NCI-H446 treated with DMSO at 0.1 percent for 48 hours (cell line): ENCODE measurements around the gene GRIP1.

Source experiments
- DNase-seq: peaks from one replicate; lab custom pipeline; 2025; lab: John Stamatoyannopoulos, UW

Gene GRIP1

GRCh38 chr12:66692170-66692569 lies 13.3 kb upstream of the GRIP1 start:
- DNase-seq, result no peak

GRCh38 chr12:66688846-66689439 lies 10.1 kb upstream of the GRIP1 start:
- no peak for DNase-seq

- DNase-seq, result no peak
Observed at GRCh38 chr12:66684222-66684621, 5.3 kb upstream of the GRIP1 start.

- DNase-seq, result no peak
Observed at GRCh38 chr12:66683822-66684221, 4.9 kb upstream of the GRIP1 start.

- no peak for DNase-seq
Observed at GRCh38 chr12:66683073-66683472, 4.2 kb upstream of the GRIP1 start.

DNA sequence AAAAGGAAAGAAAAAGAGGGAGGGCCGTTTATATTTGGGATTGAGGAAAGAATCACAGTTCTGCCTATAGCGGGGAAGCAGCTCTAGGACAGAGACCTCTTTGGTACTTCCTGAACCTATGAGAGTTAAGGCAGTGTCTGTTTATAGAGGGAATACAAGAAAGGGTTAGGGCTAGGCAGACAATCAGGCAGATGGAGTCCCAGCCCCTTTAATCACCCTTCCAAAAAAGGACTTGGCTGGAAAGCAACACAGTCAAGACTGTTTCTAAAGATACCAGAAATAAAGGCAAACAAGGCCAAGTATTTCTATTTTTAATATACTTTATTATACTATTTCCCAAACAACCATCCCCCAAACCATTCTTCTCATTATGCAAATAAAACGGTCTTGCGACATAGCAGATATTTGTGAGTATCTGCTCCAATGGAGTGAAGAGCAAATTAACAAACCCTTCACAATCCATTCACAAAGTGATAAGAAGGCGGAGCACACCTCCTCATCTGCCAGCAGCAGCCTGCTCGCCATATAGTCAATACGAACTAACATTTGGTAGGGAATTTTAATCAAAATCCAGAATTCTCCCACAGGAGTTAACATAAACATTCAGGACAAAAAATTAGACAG lies 697 bp upstream of the GRIP1 start:
- DNase-seq, result peak; percentile 80

DNA sequence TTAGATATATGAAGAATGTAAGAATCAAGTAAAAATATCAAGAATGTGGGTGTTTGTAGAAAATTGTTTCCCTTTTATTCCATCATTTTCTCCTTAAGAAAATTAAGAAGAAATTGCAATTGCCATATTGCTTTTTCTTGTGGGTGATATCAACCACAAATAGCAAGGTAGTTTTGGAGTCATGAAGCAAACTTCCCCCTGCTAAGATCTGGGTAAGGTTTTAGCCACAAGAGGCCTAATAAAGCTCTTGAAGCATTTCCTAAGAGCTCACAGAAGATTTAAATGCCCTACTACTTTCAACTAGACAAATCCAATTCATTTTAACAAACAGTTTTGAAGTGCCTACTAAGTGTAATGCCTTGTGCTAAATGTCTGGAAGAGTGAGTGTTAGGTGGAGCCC lies 2.6 kb downstream of the GRIP1 start:
- no peak for DNase-seq

DNA sequence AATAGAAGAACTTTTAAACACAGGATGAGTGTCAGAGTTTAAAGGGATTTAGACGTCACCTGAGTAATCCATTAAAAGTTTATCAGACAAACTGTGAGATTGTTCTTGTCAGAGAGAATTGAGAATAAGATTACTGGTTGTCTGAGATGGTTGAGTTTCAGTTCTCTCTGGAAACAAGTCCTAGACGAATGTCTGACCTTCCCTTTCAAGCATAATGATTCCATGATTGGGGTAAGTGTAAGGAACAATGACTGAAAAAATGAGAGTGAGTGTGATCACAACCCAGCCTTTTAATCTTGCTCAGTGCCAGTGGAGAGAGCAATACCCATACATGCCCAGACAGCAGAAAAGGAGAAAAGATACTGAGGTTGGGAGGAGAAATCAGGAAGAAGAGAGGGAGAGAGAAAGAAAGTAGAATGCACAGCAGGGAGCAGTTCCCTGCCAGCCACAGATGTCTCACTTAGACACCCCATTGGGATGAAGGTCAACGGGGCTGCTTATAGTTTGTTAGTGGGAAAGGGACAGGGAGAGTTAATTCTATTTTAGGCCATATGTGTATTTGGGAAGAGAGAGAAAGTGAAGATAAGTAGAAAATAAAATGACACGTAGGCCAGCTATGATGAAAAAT lies 4.3 kb downstream of the GRIP1 start:
- DNase-seq, result no peak

DNA sequence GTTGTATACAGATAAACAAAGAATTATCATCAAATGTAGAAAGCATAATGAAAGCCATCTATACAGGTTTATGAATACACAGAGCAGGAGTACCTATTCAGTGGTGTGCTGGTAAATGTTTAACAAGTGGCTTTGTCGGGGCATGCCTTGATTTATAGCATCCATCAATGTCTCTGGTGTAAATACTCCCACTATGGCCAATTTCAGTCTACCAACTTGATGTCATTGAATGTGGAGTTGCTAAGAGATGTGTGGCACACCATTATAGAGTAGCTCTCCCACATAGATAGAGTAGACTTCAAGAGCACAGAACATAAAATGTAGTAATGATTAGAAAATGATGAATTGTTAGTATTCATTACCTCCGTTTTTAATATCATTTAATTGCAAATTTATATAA lies 9.3 kb downstream of the GRIP1 start:
- DNase-seq, result no peak

GRCh38 chr12:66668311-66668710 lies 10.6 kb downstream of the GRIP1 start:
- DNase-seq, result peak; percentile 54

DNA sequence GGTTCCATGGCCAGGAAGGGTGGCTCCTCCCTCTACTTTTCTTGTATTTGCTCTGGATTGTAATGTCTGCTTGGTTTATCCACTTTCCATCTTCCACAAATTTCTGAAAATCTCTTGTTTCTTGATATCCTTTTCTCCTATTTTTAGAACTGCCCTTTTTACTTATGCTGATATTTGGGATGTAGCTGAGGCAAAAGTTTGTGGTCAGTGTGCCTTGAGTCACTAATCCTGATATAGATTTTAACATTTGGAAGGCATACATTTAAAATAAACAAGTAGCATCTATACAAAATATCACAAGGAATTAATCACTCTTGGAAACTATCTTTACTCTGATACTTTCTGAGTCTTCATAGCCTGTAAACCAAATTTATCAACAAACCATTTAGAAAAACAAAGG lies 11.0 kb downstream of the GRIP1 start:
- DNase-seq, result no peak

GRCh38 chr12:66666481-66666880 lies 12.4 kb downstream of the GRIP1 start:
- DNase-seq, result no peak

DNA sequence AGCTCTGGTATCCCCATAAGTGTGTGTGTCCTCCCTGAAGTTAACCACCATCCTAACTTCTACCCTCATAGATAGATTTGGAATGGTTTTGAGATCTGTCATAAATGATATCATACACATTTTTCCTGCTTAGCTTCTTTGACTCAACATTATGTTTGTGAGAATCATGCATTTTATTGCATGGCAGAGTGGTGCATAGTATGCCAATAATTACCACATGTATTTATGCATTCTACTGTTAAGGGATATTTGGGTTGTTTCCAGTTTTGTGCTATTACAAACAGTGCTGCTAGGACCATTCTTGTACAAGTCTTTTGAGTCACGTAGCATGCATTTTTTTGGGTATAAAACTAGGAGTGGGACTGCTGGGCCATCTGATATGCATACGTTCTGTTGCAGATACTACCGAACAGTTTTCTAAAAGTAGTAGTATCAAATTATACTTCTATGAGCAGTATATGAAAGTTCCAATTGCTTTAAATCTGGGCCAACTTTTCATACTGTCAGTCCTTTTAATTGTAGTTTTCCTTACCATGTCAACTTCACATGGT lies 13.4 kb downstream of the GRIP1 start:
- no peak for DNase-seq

- DNase-seq, result no peak
Observed at GRCh38 chr12:66664076-66664475, 14.8 kb downstream of the GRIP1 start.

DNA sequence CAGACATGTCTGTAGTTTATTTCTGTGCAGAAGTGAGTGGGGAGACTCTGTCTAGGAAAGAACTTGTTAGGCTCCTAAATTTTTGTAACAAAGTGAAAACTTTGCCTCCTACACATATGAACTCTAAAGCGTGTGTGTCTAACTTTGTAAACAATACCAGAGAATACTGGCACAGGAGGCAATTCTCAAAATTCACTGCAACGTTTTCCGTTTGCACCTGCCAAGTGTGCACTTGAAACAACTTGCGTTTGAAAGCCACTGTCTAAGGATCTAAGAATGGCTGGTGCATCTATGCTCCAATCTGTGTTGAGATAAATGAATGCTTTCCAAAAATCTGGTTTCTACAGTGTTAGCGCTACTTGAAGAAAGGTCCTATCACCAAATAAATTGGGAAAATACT lies 15.3 kb downstream of the GRIP1 start:
- DNase-seq, result no peak

GRCh38 chr12:66662729-66663128 lies 16.1 kb downstream of the GRIP1 start:
- DNase-seq, result peak; percentile 87

- no peak for DNase-seq
Observed at GRCh38 chr12:66662179-66662578, 16.7 kb downstream of the GRIP1 start.

DNA sequence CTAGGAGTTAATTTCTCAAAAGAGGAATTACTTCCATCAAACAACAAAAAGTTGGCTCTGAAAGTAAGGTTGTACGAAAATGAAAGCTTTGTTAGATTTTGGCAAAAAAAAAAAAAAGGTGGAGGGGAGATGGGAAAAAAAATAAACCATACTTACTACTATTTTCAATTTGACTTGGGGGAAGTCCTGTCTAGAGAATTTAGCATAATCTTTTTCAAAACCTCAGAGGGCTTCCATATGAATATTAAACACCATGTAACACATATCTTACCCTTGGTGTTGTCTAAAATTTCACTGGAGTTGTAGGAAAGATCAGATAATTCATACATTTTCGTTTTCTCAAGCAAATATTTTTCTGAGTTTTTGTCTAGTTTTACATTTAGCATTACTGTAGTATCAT lies 17.5 kb downstream of the GRIP1 start:
- no peak for DNase-seq

GRCh38 chr12:66653796-66654195 lies 25.1 kb downstream of the GRIP1 start:
- DNase-seq, result no peak

DNA sequence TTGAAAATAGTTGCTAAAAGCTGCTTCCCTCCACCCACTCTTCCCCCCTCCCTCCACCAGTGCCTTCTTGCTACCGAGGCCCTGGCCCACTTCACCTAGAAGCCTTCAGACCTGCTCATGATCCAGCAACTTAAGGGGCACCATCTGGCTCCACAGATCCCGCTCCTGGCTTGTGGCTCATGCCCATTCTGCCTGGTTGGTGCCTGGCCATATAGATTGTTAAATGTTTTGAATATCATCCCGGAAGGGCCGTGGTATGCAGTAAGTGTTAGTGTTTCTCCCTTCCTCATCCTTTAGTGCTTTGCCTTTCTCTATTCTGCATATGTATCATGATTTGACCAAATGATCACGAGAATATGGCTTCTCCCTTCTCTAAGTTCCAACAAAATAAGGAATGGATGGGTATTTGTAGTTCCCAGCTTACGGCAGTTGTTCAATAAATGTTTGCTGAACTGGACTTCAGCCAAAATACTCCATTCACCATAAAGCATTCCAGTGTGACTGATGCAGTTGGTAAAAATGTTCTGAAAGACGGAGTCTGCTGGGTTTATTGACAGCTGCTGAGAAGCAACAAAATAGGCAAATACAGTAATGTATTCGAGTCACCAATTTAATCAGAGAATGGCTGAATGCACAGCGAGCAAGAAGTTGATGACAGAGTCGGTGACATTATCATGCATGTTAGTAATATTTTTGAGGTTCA lies 30.7 kb downstream of the GRIP1 start:
- peak; percentile 86 for DNase-seq

- no peak for DNase-seq
Observed at GRCh38 chr12:66647034-66647691, 31.7 kb downstream of the GRIP1 start.

GRCh38 chr12:66644151-66644550 lies 34.7 kb downstream of the GRIP1 start:
- no peak for DNase-seq
